ENCODE measurements around the gene NUMB.

NUMB gene

GRCh38 chr14:73241481-73242165, 216.7 kb downstream of the NUMB start:
- DNase-seq: peak; percentile 14

DNA sequence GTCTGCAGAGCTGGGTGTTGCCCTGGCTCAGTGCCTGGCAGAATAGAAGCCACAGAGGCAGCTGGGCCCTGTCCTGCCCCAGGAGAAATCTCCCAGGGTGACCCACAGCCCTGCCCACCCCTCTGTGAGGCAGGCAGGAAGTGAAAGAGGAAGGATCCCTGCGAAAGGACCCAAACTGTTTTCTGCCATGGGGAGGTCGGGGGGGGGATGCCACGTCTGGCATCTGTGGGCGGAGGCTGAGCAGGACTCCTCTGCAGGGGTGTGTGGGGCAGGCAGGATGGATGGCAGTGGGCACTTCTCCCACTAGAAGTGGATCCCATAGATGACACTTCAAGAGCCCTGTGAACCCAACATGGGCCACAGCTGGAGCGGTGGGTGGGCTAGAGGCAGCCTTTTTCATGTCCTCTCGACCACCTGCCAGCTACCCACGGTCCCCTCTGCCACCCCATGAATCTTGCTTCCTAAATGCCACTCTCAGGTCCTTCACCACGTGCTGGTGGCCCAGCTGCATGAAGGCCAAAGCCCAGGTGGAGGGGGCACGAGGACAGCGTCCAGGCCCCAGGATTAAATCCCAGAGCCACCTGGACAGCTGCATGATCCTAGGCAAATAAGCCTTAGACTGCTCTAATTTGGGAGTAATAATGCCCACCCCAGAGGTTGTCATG, 217.4 kb downstream of the NUMB start:
- peak; percentile 90 for DNase-seq

DNA sequence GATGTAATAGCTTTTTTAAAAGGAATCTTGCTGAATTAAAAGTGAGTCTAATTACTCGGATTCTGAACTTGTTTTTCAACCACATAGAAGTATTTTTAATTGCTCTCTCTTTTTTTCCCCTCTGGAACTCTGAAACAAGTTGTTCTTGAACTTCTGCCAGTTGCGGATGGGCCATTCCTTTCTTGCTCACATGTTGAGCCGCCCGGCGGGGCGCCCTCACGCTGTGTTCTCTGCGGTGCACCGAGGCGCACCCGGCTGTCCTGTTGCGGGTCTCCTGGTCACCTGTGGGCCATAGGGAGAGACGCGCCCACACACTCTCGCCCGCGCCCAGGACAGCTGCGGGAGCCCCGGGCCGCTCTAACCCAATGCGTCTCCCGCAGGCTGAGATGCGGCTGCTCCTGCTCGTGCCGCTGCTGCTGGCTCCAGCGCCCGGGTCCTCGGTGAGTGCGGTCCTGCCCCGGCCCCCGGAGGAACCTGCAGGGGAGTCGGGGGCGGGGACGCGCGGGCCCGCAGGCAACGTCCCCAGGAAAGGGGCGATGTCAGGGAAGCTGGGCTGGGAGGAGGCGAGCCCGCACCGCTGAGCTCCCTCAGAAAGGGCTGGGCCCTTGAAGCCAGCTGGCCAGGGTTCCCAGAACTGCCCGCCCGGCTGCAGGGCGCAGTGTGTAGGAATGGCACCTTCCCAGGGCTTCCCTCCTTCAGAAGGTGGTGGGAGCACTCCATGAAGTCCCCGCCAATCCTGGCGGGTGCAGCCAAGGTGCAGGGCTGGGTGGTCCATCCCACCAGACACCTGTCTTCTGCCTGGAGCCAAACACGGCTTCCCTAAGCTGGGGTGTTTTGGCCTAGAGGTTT, 218.7 kb downstream of the NUMB start:
- no peak for DNase-seq

DNA sequence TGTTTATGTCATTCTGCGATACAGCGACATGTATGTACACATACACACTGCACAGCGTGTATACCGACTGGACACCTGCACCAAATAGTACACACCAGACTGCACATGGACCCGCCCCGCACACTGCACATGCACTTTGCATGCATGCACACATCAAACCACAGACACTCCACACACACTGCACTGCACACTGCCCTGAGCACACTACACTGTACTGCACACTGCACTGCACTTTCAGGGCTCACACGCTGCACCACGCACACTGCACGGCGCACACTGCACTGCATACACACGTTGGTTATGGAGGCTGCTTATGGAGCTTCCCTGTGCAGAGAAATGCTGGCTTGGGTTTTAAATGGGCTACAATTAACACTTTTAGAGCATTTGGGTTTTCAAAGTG, 219.4 kb downstream of the NUMB start:
- no peak for DNase-seq

DNA sequence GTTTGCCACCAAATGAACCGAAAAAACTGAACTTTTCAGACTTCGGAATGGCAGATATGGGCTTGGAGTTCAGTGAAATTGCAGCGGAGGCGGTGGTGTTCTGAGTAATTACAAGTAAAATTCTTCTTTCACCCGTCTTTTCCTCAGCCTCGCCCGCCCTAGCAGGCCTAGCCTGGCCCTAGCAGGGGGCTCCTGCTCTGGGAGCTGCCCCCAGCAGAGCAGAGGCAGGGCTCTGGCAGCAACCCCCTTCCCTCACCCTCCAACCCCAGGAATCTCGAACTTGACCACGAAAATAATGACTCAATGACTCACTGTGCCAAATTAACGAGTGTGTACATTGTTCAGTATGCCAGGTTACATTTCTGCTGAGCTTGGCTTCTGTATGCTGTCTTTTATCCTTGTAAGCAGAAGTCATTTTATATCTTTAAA, 219.9 kb downstream of the NUMB start:
- peak; percentile 35 for DNase-seq

GRCh38 chr14:73237786-73238423, 220.4 kb downstream of the NUMB start:
- DNase-seq: no peak

GRCh38 chr14:73237219-73237785, 221.0 kb downstream of the NUMB start, which contains the start of gene PAPLN:
PAPLN (plus strand) TSS chr14:73237506; CDS start chr14:73239779, 2,273 bp downstream.
- DNase-seq: no peak

DNA sequence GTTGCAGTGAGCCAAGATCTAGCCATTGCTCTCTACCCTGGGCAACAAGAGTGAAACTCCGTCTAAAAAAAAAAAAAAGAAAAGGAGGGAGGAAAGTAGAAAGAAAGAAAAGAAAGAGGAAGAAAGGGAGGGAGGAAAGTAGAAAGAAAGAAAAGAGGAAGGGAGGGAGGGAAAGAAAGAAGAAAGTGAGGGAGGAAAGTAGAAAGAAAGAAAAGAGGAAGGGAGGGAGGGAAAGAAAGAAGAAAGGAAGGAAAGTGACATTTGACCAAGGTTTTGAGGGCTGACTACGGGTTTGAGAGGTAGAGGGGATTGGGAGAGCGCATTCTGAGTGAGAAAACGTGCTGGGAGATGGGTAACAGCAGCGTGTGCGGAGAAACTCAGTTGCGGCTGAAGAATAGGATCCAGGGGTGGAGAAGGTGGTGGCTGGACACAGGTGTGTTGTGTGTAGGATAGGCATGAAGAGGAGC, 221.6 kb downstream of the NUMB start:
- DNase-seq: peak; percentile 15

GRCh38 chr14:73236157-73236556, 222.2 kb downstream of the NUMB start:
- DNase-seq: no peak

DNA sequence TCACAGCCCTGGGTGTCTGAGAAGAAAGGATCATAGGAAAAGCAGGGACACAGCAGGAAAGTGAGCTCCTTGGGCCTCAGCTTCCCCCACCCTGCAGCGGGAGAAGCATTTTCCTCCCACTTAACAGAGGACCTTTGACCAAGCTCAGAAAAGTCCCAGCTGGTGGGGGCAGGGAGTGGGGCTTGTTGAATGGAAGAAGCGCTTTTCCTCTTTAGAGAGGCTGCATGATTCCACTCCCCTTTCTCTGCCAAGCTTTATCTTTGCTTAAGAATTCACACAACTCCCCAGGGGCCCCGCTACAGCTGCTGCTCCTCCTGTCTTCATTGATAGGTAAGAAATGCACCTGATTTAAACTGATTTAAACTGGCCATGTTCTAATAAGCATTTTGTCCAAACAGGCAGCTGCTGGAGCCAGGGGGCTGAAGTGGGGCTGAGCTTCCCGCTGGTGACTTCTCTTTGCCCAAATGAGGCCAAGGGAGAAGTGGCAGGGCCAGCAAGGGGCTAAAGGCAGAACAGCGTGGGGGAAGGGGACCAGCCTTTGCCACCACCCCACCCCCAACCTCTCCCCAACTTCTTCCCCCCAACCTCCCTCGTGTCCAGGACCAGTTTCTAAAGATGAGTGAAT, 222.7 kb downstream of the NUMB start:
- no peak for DNase-seq

- DNase-seq: no peak
These were observed 223.6 kb downstream of the NUMB start for GRCh38 chr14:73234586-73235394.

DNA sequence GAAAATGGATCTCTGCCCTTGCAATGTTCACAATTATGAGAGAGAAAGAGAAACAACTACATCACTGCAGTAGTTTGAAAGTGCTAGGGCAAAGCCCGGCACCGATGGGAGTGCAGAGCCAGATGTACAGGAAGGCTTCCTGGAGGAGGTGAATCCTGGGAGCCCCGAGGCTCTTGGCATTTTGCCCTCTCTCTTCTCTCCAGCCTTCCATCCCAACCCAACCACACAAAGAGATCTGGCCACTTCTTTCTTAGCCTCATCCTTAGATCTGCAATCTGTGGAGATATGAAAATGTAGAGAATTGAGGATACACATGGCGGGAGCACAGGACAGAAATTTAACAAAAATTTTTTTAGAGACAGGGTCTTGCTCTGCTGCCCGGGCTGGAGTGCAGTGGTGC, 224.3 kb downstream of the NUMB start:
- no peak for DNase-seq

- no peak for DNase-seq
These were observed 224.8 kb downstream of the NUMB start for GRCh38 chr14:73233564-73233963.

- no peak for DNase-seq
These were observed 225.4 kb downstream of the NUMB start for GRCh38 chr14:73232984-73233383.

GRCh38 chr14:73231981-73232851, 226.1 kb downstream of the NUMB start:
- no peak for DNase-seq

GRCh38 chr14:73230051-73230450, 228.3 kb downstream of the NUMB start:
- no peak for DNase-seq

DNA sequence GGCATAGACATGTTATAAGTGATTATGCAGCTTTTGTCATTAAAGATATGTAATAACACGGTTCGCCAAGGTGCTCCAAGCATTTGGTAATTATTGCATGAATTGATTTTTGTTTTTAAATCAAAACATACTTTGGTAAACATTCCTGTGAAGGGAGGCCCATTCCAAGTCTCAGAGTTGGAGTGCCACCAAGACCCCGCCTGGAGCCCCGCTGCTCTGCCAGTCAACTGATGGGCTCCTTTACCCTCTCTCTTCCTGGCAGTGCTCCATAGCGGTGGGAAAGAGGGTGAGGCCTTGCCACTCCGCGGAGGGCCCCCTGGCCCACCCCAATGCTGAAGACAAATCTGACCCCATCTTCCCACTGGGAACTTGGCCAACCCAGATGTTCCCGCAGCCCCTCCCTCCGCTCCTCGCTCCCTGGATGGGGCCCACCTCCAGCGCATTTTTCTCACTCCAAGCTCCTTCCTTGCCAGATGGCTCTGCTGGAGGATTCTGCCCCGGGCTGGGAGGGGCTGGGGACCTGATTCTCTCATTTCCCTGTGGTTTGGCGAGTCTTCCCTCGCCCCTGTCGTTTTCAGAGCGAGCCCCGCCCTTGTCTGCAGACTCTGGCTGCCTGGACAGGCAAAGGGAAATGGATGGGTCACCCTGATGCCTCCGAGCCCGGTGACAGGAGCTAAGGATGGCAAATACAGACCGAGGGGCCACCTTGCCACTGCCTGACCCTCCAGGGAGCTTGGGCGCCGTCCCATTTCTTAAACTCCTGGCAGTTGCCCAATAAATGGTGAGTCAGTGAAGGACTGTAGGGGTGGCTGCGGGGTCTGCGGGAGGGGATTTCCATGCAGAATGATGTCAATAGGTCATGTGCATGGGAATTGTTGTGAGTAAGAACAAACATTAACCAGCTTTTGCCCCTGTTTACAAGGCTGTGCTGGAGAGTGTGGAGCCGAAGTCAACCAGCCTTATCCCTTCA, 230.2 kb downstream of the NUMB start:
- no peak for DNase-seq

DNA sequence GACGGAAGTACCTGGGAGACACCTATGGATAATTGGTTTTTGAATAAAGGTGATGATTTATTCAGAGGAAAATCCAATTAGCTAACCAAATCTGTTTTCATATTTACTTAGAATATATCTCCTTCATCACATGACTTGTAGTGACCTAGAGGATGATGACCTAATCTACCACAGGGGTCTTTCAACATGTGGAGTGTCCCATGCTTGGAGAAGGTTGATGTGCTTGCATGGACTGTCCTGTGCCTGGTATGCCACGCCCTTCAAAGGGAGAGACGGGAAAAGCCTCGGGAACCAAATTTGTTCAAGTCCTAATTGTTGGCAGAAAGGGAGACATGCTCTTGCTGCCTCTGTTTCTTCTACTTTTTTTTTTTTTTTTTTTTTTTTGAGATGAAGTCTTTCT, 232.8 kb downstream of the NUMB start:
- no peak for DNase-seq

Data from MV-4-11 (cell line).